Fibroblast of lung (primary cell): ENCODE results near the gene HNRNPCL2. TPM values are rescaled to one million over a fixed set of nuclear protein-coding genes. Genes with fewer than 3 reads are reported as not detected.
"Not testable (repeated sequence)": the region's sequence is repeated elsewhere in the genome, so short reads cannot be mapped to it uniquely, and the experiment has no call there.

ENCODE experiments used
- DNase-seq, 2 donors: peaks; one replicate each; pipeline versions ENCODE4 v3.0.0 to v3.0.0-alpha.2; 2010; ENCODE audit warnings: low read depth in 2 of 2
- H2AFZ ChIP-seq: 2 replicates; pipeline ENCODE4 v1.5.1; 2012; ENCODE audit warnings: low read length, control low read depth, inconsistent platforms
- H3K27ac ChIP-seq: 2 replicates; pipeline ENCODE4 v1.5.1; 2011; ENCODE audit warnings: low read length, control low read depth; ENCODE audit not compliant: insufficient read depth
- H3K27me3 ChIP-seq: 2 replicates; pipeline ENCODE4 v1.5.1; 2011; ENCODE audit warnings: mild to moderate bottlenecking, low read length; ENCODE audit not compliant: control insufficient read depth, insufficient read depth
- H3K36me3 ChIP-seq: 2 replicates; pipeline ENCODE4 v1.5.1; 2011; ENCODE audit warnings: low read length; ENCODE audit not compliant: control insufficient read depth, insufficient read depth
- H3K4me1 ChIP-seq: 2 replicates; pipeline ENCODE4 v1.5.1; 2011; ENCODE audit warnings: low read length; ENCODE audit not compliant: control insufficient read depth, insufficient read depth; ENCODE audit errors: extremely low read depth
- H3K4me2 ChIP-seq: 2 replicates; pipeline ENCODE4 v1.5.1; 2011; ENCODE audit warnings: low read length, control low read depth; ENCODE audit not compliant: insufficient read depth; ENCODE audit errors: extremely low read depth
- H3K4me3 ChIP-seq, 4 experiments: fragments of 200-600 bp in 1 of 4; sonication (generic) in 1 of 4; replicated peaks in 1 of 4; 2 replicates each; pipeline ENCODE4 v1.5.1; 2011 to 2016; ENCODE audit warnings: low read length in 4 of 4, low read depth in 3 of 4, mild to moderate bottlenecking in 3 of 4, control low read depth in 2 of 4, inconsistent platforms in 1 of 4, mixed read lengths in 1 of 4; ENCODE audit not compliant: insufficient read depth in 1 of 4; ENCODE audit errors: control extremely low read depth in 1 of 4
- H3K79me2 ChIP-seq: 2 replicates; pipeline ENCODE4 v1.5.1; 2012; ENCODE audit warnings: mild to moderate bottlenecking, low read length, inconsistent platforms; ENCODE audit not compliant: control insufficient read depth, insufficient read depth
- H3K9ac ChIP-seq: 2 replicates; pipeline ENCODE4 v1.5.1; 2011; ENCODE audit warnings: mild to moderate bottlenecking, low read length, control low read depth; ENCODE audit not compliant: insufficient read depth
- H3K9me3 ChIP-seq: 2 replicates; pipeline ENCODE4 v1.5.1; 2012; ENCODE audit warnings: low read depth, low read length; ENCODE audit not compliant: control insufficient read depth, insufficient read depth
- H4K20me1 ChIP-seq: 2 replicates; pipeline ENCODE4 v1.5.1; 2011; ENCODE audit warnings: low read length; ENCODE audit not compliant: control insufficient read depth, insufficient read depth; ENCODE audit errors: extremely low read depth
- polyA minus RNA-seq: library from RNA; depleted of rRNA, polyadenylated mRNA; stranded (reverse); fragments of >200 nt; gene quantifications from 2 replicates; pipeline ENCODE4 v1.2.3, GENCODE V29; 2011; ENCODE audit warnings: low replicate concordance
- polyA plus RNA-seq, 2 donors: library from polyadenylated mRNA; depleted of rRNA in 1 of 2; stranded (reverse) in 1 of 2; unstranded in 1 of 2; fragments of >200 nt; gene quantifications; 2 replicates each; pipeline ENCODE4 v1.2.1, GENCODE V29; 2011 to 2012; ENCODE audit warnings: missing spikeins in 1 of 2
- total RNA-seq: library from RNA; depleted of rRNA; stranded (reverse); fragments of >200 nt; gene quantifications from 2 replicates; pipeline ENCODE4 v1.2.1, GENCODE V29; 2014

Gene HNRNPCL2
- not detected in 2 replicates for total RNA-seq
- not detected in 2 replicates for polyA plus RNA-seq
- polyA plus RNA-seq (2012) = not detected in 2 replicates
- not detected in 2 replicates for polyA minus RNA-seq

DNA sequence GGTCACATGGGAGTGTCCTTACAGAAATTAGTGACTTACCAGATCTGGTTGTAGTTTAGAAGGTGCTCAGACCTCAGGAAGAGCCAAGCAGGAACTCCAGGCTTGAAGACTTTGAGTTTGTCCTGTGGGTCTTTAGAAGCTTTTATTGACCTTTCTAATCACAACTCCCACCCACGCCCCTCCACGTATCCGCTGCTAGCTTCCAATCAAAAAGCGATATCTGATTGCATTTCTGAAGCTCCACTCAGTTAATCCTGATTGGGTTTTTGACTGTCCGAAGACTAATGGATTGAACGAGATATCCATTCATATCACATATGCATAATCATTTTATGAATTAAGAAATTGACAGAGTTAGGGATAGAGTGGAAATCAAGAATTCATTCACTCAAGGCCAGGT lies at the start of gene HNRNPCL2:
TSS of gene HNRNPCL2 (minus strand) at position 101 of the 400 bp plus-strand sequence. CDS start 454 bp downstream, outside the sequence.
- H3K4me1 ChIP-seq, H3K36me3 ChIP-seq, H2AFZ ChIP-seq, H3K4me2 ChIP-seq, H3K9ac ChIP-seq, H3K4me3 ChIP-seq, H3K27ac ChIP-seq, H3K79me2 ChIP-seq, H3K27me3 ChIP-seq, H3K9me3 ChIP-seq, DNase-seq, H4K20me1 ChIP-seq: not testable (repeated sequence)

DNA sequence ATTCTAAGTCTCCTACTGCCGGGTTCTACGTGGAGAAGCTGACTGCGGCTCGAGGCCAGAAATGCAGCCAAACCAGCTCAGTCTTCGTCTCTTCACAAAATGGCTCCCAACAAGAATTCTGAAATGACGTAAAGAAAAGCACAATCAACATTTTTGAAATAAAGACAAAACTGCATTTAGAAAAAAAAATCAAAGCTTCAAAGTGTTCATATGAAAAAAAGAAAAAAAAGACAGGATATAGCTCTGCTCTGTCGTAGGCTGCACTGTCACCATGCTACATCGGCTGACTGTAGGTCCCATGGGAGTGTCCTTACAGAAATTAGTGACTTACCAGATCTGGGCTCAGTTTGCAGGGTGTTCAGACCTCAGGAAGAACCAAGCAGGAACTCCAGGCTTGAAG lies 48.9 kb upstream of the HNRNPCL2 start, which contains the start of gene HNRNPCL4:
TSS of gene HNRNPCL4 (minus strand) at position 101 of the 400 bp plus-strand sequence. CDS start 164 bp downstream, outside the sequence.
- H3K36me3 ChIP-seq, H4K20me1 ChIP-seq, DNase-seq: not testable (repeated sequence)

DNA sequence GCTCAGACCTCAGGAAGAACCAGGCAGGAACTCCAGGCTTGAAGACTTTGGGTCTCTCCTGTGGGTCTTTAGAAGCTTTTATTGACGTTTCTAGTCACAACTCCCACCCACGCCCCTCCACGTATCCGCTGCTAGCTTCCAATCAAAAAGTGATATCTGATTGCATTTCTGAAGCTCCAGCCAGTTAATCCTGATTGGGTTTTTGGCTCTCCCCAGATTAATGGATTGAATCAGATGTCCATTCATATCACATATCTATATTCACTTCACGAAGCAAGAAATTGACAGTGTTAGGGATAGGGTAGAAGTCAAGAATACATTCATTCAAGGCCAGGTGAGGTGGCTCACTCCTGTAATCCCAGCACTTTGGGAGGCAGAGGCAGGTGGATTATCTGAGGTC lies 39.3 kb upstream of the HNRNPCL2 start, which contains the start of gene PRAMEF26:
TSS of gene PRAMEF26 (minus strand) at position 101 of the 400 bp plus-strand sequence. CDS start 2,914 bp downstream, outside the sequence.
- H3K4me2 ChIP-seq, H3K4me1 ChIP-seq, H4K20me1 ChIP-seq, DNase-seq, H3K27ac ChIP-seq, H3K27me3 ChIP-seq, H2AFZ ChIP-seq, H3K4me3 ChIP-seq, H3K9ac ChIP-seq, H3K36me3 ChIP-seq, H3K9me3 ChIP-seq, H3K79me2 ChIP-seq: not testable (repeated sequence)

More for the DNA sequence above, 48.9 kb upstream of the HNRNPCL2 start, which contains the start of gene HNRNPCL4:
- not testable (repeated sequence) for H3K27ac ChIP-seq, H3K4me1 ChIP-seq, H3K4me2 ChIP-seq, H3K27me3 ChIP-seq, H3K79me2 ChIP-seq, H2AFZ ChIP-seq, H3K9me3 ChIP-seq, H3K9ac ChIP-seq, H3K4me3 ChIP-seq

GRCh38 chr1:13070474-13070873 lies 46.2 kb downstream of the HNRNPCL2 start, which contains the start of gene PRAMEF25:
PRAMEF25 (plus strand) TSS chr1:13070774; CDS start chr1:13073694, 2,920 bp downstream.
- H3K27ac ChIP-seq, H3K79me2 ChIP-seq, H3K9ac ChIP-seq, H3K4me3 ChIP-seq, H3K36me3 ChIP-seq, H3K4me2 ChIP-seq, H3K9me3 ChIP-seq, H2AFZ ChIP-seq, H3K27me3 ChIP-seq, H4K20me1 ChIP-seq, H3K4me1 ChIP-seq, DNase-seq: not testable (repeated sequence)

Other genes with a start within 250 kb of the HNRNPCL2 start
- gene PRAMEF4, start 230.7 kb downstream of the HNRNPCL2 start, total RNA-seq = not detected in 2 replicates
- gene PRAMEF4, start 230.7 kb downstream of the HNRNPCL2 start, polyA plus RNA-seq = not detected in 2 replicates
- not detected in 2 replicates for gene PRAMEF10, start 218.6 kb downstream of the HNRNPCL2 start, total RNA-seq
- gene PRAMEF10, start 218.6 kb downstream of the HNRNPCL2 start, polyA plus RNA-seq = not detected in 2 replicates
- not detected in 2 replicates for gene PRAMEF7, start 200.2 kb downstream of the HNRNPCL2 start, total RNA-seq
- gene PRAMEF7, start 200.2 kb downstream of the HNRNPCL2 start, polyA plus RNA-seq = not detected in 2 replicates
- gene PRAMEF6, start 169.3 kb downstream of the HNRNPCL2 start, total RNA-seq = not detected in 2 replicates
- not detected in 2 replicates for gene PRAMEF6, start 169.3 kb downstream of the HNRNPCL2 start, polyA plus RNA-seq
- gene PRAMEF27, start 60.3 kb downstream of the HNRNPCL2 start, total RNA-seq = not detected in 2 replicates
- not detected in 2 replicates for gene PRAMEF27, start 60.3 kb downstream of the HNRNPCL2 start, polyA plus RNA-seq
- gene HNRNPCL3, start 56.1 kb downstream of the HNRNPCL2 start, total RNA-seq = not detected in 2 replicates
- gene HNRNPCL3, start 56.1 kb downstream of the HNRNPCL2 start, polyA plus RNA-seq = not detected in 2 replicates
- gene PRAMEF25, start 46.1 kb downstream of the HNRNPCL2 start, total RNA-seq = not detected in 2 replicates
- not detected in 2 replicates for gene PRAMEF25, start 46.1 kb downstream of the HNRNPCL2 start, polyA plus RNA-seq
- gene PRAMEF26, start 39.2 kb upstream of the HNRNPCL2 start, total RNA-seq = not detected in 2 replicates
- gene PRAMEF26, start 39.2 kb upstream of the HNRNPCL2 start, polyA plus RNA-seq = not detected in 2 replicates
- not detected in 2 replicates for gene HNRNPCL4, start 48.8 kb upstream of the HNRNPCL2 start, total RNA-seq
- not detected in 2 replicates for gene HNRNPCL4, start 48.8 kb upstream of the HNRNPCL2 start, polyA plus RNA-seq
- gene PRAMEF9, start 55.0 kb upstream of the HNRNPCL2 start, total RNA-seq = not detected in 2 replicates
- gene PRAMEF9, start 55.0 kb upstream of the HNRNPCL2 start, polyA plus RNA-seq = not detected in 2 replicates
- gene PRAMEF13, start 84.6 kb upstream of the HNRNPCL2 start, total RNA-seq = not detected in 2 replicates
- not detected in 2 replicates for gene PRAMEF13, start 84.6 kb upstream of the HNRNPCL2 start, polyA plus RNA-seq
- not detected in 2 replicates for gene PRAMEF18, start 109.3 kb upstream of the HNRNPCL2 start, total RNA-seq
- gene PRAMEF18, start 109.3 kb upstream of the HNRNPCL2 start, polyA plus RNA-seq = not detected in 2 replicates
- gene PRAMEF5, start 137.3 kb upstream of the HNRNPCL2 start, total RNA-seq = not detected in 2 replicates
- gene PRAMEF5, start 137.3 kb upstream of the HNRNPCL2 start, polyA plus RNA-seq = not detected in 2 replicates
- gene PRAMEF8, start 168.3 kb upstream of the HNRNPCL2 start, total RNA-seq = not detected in 2 replicates
- not detected in 2 replicates for gene PRAMEF8, start 168.3 kb upstream of the HNRNPCL2 start, polyA plus RNA-seq
- gene PRAMEF33, start 186.7 kb upstream of the HNRNPCL2 start, total RNA-seq = not detected in 2 replicates
- not detected in 2 replicates for gene PRAMEF33, start 186.7 kb upstream of the HNRNPCL2 start, polyA plus RNA-seq
- gene PRAMEF15, start 198.7 kb upstream of the HNRNPCL2 start, total RNA-seq = not detected in 2 replicates
- not detected in 2 replicates for gene PRAMEF15, start 198.7 kb upstream of the HNRNPCL2 start, polyA plus RNA-seq
- gene PRAMEF14, start 230.3 kb upstream of the HNRNPCL2 start, total RNA-seq = not detected in 2 replicates
- gene PRAMEF14, start 230.3 kb upstream of the HNRNPCL2 start, polyA plus RNA-seq = not detected in 2 replicates